ENCODE results near the gene KRTAP10-8. TPM values are rescaled to one million over a fixed set of nuclear protein-coding genes. Genes with fewer than 3 reads are reported as not detected.
"Not testable (repeated sequence)": the region's sequence is repeated elsewhere in the genome, so short reads cannot be mapped to it uniquely, and the experiment has no call there.

KRTAP10-8 gene
- total RNA-seq, 4 donors from 2014 or later = not detected

DNA sequence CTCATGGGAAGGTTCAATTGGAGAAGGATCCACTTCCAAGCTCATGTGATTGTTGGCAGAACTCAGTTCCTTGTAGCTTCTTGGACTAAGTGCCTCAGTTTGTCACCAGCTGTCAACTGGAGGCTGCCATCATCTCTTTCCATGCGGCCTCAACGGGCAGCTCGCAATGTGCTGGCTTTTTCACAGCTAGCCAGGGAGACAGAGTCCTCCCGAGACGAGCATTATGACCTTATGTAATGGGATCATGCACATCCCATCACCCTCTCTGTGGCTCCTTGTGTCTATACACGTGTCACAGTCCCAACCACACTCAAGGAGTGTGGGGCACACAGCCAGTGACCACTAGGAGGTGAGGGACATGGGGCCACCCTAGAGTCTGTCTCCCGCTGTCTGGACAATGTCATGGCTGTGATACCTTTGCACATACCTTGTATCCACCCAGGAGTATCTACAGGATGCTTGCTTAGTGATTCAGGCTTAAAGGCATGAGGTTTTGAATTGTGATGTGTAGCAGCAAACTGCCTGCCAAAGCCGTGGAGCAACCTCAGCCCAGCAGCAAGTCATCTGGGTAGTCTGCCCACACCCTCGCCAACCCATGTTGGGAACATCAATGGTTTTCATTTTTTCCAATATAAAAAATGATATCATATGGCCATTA lies 15.7 kb upstream of the KRTAP10-8 start:
- H3K27me3 ChIP-seq = no peaks in the 10 kb centered on the region
- H3K4me1 ChIP-seq = no peaks in the 10 kb centered on the region
- no peak overlapping the region for H3K4me3 ChIP-seq (replicated peaks in 1 of 3)
- no peaks in the 10 kb centered on the region for H3K9me3 ChIP-seq
- 68 to 80% methylated on average over 9 of the region's 9 CpGs for WGBS, 2 donors
- no peak for DNase-seq
- intact Hi-C loops (cut with DNase I) = no loop called here
- H3K27ac ChIP-seq = no peak overlapping the region
- TF ChIP-seq, protein P1, sequence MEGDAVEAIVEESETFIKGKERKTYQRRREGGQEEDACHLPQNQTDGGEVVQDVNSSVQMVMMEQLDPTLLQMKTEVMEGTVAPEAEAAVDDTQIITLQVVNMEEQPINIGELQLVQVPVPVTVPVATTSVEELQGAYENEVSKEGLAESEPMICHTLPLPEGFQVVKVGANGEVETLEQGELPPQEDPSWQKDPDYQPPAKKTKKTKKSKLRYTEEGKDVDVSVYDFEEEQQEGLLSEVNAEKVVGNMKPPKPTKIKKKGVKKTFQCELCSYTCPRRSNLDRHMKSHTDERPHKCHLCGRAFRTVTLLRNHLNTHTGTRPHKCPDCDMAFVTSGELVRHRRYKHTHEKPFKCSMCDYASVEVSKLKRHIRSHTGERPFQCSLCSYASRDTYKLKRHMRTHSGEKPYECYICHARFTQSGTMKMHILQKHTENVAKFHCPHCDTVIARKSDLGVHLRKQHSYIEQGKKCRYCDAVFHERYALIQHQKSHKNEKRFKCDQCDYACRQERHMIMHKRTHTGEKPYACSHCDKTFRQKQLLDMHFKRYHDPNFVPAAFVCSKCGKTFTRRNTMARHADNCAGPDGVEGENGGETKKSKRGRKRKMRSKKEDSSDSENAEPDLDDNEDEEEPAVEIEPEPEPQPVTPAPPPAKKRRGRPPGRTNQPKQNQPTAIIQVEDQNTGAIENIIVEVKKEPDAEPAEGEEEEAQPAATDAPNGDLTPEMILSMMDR (IDR thresholded peaks at IDR 0.05) = no peak
- TF ChIP-seq POLR2A (IDR thresholded peaks at IDR 0.05) = no peak
- H3K36me3 ChIP-seq = no peaks in the 10 kb centered on the region

DNA sequence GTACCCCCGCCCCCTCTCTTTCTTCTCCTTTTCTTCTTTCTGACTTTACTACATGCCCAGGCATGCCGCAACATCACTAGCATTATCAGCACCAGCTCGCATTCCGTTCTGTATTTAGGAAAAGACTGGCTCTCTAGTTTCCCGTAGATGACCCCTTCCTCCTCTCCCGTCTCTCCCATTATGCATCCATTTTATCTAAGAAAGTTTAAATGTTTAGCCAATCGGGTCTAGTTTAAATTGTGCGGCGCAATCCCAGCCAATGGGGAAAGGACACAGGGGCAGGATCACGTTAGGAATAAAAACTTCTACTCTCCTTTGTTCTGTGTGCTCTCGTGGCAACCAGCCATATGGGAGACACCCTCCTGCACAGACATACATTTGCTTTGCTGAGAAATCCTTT lies 13.8 kb upstream of the KRTAP10-8 start:
- no peak overlapping the region for H3K27ac ChIP-seq
- no peaks in the 10 kb centered on the region for H3K9me3 ChIP-seq
- no peak overlapping the region for H3K4me3 ChIP-seq (replicated peaks in 1 of 3)
- H3K36me3 ChIP-seq = no peaks in the 10 kb centered on the region
- intact Hi-C loops (cut with DNase I) = no loop called here
- WGBS, 2 donors = 85% methylated on average over 11 of the region's 11 CpGs
- TF ChIP-seq, protein P1 (IDR thresholded peaks at IDR 0.05) = no peak
- no peak for TF ChIP-seq POLR2A (IDR thresholded peaks at IDR 0.05)
- no peak for DNase-seq
- H3K27me3 ChIP-seq = no peaks in the 10 kb centered on the region
- H3K4me1 ChIP-seq = no peaks in the 10 kb centered on the region

DNA sequence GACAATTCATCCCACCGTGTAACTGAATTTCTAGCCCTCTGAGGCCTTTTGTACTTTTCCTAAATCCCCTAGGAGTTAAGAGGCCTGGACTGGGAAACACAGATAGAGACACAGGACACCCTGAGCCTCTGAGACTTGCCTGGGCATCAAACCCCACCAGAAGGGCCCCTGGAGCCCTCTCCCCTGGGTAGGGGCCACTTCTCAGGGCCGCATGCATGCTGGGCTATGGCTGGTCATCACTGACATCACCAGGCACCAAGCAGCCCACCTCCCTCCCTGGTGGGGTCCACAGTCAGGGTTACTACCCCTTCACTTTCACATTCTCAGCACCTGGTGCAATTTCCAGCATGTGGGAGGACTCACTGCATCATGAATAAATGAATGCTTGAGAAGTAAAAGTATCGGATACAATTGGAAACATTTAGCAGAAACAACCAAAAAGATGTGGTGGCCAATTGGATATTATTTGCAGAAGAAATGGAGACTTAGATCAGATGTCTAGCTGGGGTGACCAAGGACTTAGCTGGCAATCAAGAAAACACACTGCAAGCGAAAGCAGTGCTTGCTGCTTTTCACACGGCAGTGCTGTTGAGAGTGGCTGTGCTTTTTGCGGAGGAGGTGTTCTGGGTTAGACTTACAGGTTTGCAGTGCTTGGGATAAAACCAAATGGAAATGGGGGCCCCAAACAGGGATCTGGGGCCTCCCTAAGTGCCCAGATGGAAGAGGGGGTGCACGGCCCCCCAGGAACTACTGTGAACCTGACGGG lies 12.4 kb upstream of the KRTAP10-8 start:
- no peak for TF ChIP-seq POLR2A (IDR thresholded peaks at IDR 0.05)
- TF ChIP-seq, protein P1 (IDR thresholded peaks at IDR 0.05) = no peak
- H3K9me3 ChIP-seq = no peaks in the 10 kb centered on the region
- 89 to 91% methylated on average over 8 of the region's 8 CpGs for WGBS, 2 donors
- no peaks in the 10 kb centered on the region for H3K4me1 ChIP-seq
- no peak for DNase-seq
- H3K36me3 ChIP-seq = no peaks in the 10 kb centered on the region
- H3K27me3 ChIP-seq = no peaks in the 10 kb centered on the region
- H3K27ac ChIP-seq = no peak overlapping the region
- H3K4me3 ChIP-seq (replicated peaks in 1 of 3) = no peak overlapping the region
- intact Hi-C loops (cut with DNase I) = no loop called here

DNA sequence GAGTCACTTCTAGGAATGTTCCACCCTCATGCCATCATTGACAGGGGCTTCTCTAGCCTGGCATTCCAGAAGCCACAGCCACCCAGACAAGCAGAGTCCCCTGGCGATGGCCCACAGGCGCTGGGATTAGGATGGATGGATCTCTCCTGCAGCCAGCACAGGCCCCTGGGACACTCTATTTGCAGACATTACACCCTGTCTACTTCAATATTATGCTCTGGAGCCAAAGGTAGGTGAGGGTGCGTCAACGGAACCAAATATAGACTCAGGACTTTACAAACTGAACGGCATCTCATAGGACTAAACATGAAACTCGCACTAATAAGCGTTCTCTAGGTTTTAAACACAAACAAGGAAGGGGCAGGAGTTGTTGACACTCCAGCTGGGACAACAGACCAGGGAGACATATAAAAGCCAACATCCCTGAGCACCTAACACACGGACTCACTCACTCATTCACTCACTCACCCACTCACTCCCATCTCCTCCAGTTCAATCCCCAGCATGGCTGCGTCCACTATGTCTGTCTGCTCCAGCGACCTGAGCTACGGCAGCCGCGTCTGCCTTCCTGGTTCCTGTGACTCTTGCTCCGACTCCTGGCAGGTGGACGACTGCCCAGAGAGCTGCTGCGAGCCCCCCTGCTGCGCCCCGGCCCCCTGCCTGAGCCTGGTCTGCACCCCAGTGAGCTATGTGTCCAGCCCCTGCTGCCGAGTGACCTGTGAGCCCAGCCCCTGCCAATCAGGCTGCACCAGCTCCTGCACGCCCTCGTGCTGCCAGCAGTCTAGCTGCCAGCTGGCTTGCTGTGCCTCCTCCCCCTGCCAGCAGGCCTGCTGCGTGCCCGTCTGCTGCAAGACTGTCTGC lies 11.5 kb upstream of the KRTAP10-8 start, which contains the start of gene KRTAP10-7:
TSS of gene KRTAP10-7 (plus strand) at position 480 of the 861 bp plus-strand sequence. CDS start at position 505, 25 bp downstream.
- WGBS, 2 donors = 82 to 84% methylated on average over 15 to 19 of the region's 23 CpGs
- H3K4me3 ChIP-seq (replicated peaks in 1 of 3); H3K9me3 ChIP-seq; H3K27ac ChIP-seq; DNase-seq; H3K4me1 ChIP-seq; H3K27me3 ChIP-seq; H3K36me3 ChIP-seq; intact Hi-C loops (cut with DNase I): not testable (repeated sequence)

DNA sequence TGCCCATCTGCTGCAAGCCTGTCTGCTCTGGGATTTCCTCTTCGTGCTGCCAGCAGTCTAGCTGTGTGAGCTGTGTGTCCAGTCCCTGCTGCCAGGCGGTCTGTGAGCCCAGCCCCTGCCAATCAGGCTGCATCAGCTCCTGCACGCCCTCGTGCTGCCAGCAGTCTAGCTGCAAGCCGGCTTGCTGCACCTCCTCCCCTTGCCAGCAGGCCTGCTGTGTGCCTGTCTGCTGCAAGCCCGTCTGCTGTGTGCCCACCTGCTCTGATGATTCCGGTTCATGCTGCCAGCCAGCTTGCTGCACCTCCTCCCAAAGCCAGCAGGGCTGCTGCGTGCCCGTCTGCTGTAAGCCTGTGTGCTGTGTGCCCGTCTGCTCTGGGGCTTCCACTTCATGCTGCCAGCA lies 10.8 kb upstream of the KRTAP10-8 start:
- H3K27ac ChIP-seq; H3K9me3 ChIP-seq; H3K36me3 ChIP-seq; DNase-seq; H3K4me1 ChIP-seq; intact Hi-C loops (cut with DNase I); H3K27me3 ChIP-seq; H3K4me3 ChIP-seq (replicated peaks in 1 of 3): not testable (repeated sequence)
- WGBS, 2 donors = 83 to 92% methylated on average over 5 to 9 of the region's 10 CpGs
